ENCODE measurements around the gene CDH22. TPM values are rescaled to one million over a fixed set of nuclear protein-coding genes. Genes with fewer than 3 reads are reported as not detected.

Gene CDH22
- total and polyA plus RNA-seq, 11 donors: 0.03 to 0.90 (median 0.48) TPM

GRCh38 chr20:46203510-46203837 lies 104.8 kb downstream of the CDH22 start:
- Histone ChIP-seq H3K27ac (no peak overlapping the region), H3K36me3 (no peaks in the 10 kb centered on the region), H3K9me3 (no peaks in the 10 kb centered on the region), H3K27me3 (peaks cover 9 to 46% (median 23%) of the 10 kb centered on the region in 9 donors), H3K4me1 (peaks cover 0 to 56% (median 6%) of the 10 kb centered on the region in 12 donors), H3K4me3 (no peak overlapping the region)
- no peak for DNase-seq
- no peak for ATAC-seq
- 74 to 95% (median 82%) methylated on average over 3 of the region's 3 CpGs for WGBS, 4 donors
- TF ChIP-seq POLR2A (IDR thresholded peaks at IDR 0.05) (no peak), CTCF (IDR thresholded peaks at IDR 0.05) (no peak)
- intact Hi-C loops (cut with DNase I): no loop called here

DNA sequence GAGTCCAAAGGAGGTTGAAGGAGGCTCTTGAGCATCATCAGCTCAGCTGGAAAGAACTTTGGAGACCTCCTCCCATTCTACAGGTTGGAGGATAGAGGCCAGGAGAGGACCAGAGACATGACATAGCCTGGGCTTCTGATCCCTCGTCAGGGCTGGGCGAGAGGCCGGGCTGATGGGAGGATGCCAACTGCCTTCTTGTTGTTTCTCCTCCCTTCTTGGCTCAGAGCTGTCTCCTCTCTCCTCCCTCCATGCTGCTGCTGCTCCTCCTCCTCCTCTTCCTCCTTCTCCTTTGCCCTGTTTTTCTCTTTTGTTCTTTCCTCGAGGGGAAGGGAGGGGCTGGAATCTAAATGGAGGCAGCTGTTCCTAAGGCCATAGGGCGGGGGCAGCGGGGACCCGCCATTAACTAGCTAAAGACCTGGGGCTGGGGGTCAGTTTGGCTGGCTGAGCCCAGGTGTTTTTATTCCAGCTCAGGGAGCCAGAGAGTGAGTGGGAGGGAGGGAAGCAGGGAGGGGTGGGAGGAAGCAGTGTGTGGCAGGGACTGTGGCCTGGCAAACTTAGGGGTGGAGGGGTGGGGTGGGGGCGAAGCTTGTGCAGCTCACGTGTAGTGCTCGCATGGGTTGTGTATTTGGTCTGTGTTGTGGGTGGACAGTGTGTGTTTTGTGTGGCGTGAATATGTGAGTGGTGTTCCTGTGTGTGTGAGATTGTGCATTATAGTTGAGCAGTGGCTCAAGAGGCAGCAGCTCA lies 105.4 kb downstream of the CDH22 start:
- WGBS, 4 donors: 30 to 44% (median 36%) methylated on average over 11 of the region's 11 CpGs
- Histone ChIP-seq H3K27me3 (peaks cover 9 to 49% (median 23%) of the 10 kb centered on the region in 9 donors), H3K36me3 (no peaks in the 10 kb centered on the region), H3K4me3 (no peak overlapping the region), H3K4me1 (peaks cover 0 to 52% (median 6%) of the 10 kb centered on the region in 12 donors), H3K9me3 (no peaks in the 10 kb centered on the region), H3K27ac (no peak overlapping the region)
- DNase-seq (peak in 1 of 5 donors; percentile 55), ATAC-seq (no peak)
- TF ChIP-seq CTCF (IDR thresholded peaks at IDR 0.05) (no peak), POLR2A (IDR thresholded peaks at IDR 0.05) (no peak)
- intact Hi-C loops (cut with DNase I): no loop called here

DNA sequence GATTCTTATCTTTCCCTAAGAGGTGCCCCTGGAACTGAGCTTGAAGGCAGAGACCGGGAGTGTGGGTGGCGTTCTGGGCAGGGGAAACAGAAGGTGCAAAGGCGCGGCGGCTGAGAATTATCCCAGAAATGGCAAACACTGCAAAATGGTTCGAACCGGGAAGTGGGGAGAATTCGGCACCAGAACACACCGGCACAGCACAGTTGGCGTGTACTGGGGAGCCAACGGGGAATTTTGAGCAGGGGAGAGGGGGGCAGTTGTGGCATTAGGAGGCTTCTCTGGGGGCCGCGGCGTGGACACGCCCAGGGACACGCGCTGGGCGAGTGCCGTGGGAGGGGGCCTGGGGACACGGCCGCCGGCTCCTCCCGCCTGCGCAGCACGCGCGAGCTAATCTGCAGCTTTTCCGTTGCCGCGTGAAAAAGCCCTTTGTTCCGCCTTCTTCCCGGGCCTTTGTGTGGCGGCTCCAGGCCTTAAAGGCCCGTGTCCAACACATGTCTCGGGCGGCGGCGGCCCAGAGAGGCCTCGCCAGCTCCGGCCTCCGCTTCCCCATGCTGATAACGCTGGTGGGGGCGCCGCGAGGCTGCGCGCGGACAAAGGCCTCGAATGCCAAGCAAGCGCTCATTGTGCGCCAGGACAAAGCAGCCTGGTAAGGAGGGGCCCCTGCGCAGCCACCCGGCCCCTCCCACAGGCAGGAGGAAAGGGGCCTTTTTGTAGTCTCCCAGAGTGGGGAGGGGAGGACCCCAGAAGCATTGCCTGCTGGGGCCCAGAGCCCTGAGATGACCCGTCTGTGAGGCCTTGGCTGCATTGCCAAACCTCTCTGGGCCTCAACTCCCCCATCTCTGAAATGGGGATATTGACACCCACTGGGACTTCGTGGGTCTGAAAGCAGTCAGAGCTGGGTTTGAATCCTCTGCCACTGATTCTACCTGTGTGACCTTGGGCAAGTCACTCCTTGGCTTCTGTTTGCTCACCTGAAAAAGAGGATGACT lies 107.4 kb downstream of the CDH22 start:
- intact Hi-C loops (cut with DNase I): no loop called here
- Histone ChIP-seq H3K36me3 (no peaks in the 10 kb centered on the region), H3K4me3 (no peak overlapping the region), H3K9me3 (no peaks in the 10 kb centered on the region), H3K27me3 (peaks cover 9 to 69% (median 37%) of the 10 kb centered on the region in 9 donors), H3K4me1 (peaks cover 0 to 31% (median 0%) of the 10 kb centered on the region in 12 donors), H3K27ac (no peak overlapping the region)
- TF ChIP-seq POLR2A (IDR thresholded peaks at IDR 0.05): no peak
- TF ChIP-seq CTCF (IDR thresholded peaks at IDR 0.05): no peak
- ATAC-seq: peak in 2 of 4 donors; percentile 28 to 36
- DNase-seq: no peak
- 27 to 51% (median 36%) methylated on average over 39 to 55 of the region's 55 CpGs for WGBS, 4 donors

GRCh38 chr20:46199198-46199597 lies 109.1 kb downstream of the CDH22 start:
- peaks cover 9 to 86% (median 37%) of the 10 kb centered on the region in 9 donors for H3K27me3 ChIP-seq
- WGBS, 4 donors: 10 to 28% (median 22%) methylated on average over 19 to 21 of the region's 21 CpGs
- H3K4me1 ChIP-seq: peaks cover 0 to 14% (median 0%) of the 10 kb centered on the region in 12 donors
- no peaks in the 10 kb centered on the region for H3K9me3 ChIP-seq
- ATAC-seq (peak in 3 of 4 donors; percentile 38 to 55 (median 48)), DNase-seq (no peak)
- no peak overlapping the region for H3K27ac ChIP-seq
- H3K4me3 ChIP-seq: no peak overlapping the region
- TF ChIP-seq CTCF (IDR thresholded peaks at IDR 0.05) (no peak), POLR2A (IDR thresholded peaks at IDR 0.05) (no peak)
- H3K36me3 ChIP-seq: no peaks in the 10 kb centered on the region
- intact Hi-C loops (cut with DNase I): no loop called here
